WTC11 (cell line): Measurements from ENCODE around the gene ALK.

Source experiments
- CTCF ChIP-seq: fragments of 200-600 bp; IDR thresholded peaks from 2 replicates; pipeline ENCODE4 v1.8.0; 2022; ENCODE audit warnings: antibody characterized with exemption
- FOXP4 ChIP-seq: sonication (generic); formaldehyde crosslinking; IDR thresholded peaks from 2 replicates; pipeline ENCODE4 v1.8.0; 2022; ENCODE audit warnings: mild to moderate bottlenecking, missing genetic modification reagents
- USF1 ChIP-seq: sonication (generic); formaldehyde crosslinking; IDR thresholded peaks from 2 replicates; pipeline ENCODE4 v1.8.0; 2022; ENCODE audit warnings: mild to moderate bottlenecking, missing genetic modification reagents
- TF ChIP-seq, protein P1 (sequence below): sonication (generic); formaldehyde crosslinking; IDR thresholded peaks from 2 replicates; pipeline ENCODE4 v1.8.0; 2022; ENCODE audit warnings: missing genetic modification reagents
- TF ChIP-seq, protein P2 (sequence below): sonication (generic); formaldehyde crosslinking; IDR thresholded peaks from 2 replicates; pipeline ENCODE4 v1.8.1; 2022; ENCODE audit warnings: mild to moderate bottlenecking, moderate library complexity, missing genetic modification reagents

DNA sequence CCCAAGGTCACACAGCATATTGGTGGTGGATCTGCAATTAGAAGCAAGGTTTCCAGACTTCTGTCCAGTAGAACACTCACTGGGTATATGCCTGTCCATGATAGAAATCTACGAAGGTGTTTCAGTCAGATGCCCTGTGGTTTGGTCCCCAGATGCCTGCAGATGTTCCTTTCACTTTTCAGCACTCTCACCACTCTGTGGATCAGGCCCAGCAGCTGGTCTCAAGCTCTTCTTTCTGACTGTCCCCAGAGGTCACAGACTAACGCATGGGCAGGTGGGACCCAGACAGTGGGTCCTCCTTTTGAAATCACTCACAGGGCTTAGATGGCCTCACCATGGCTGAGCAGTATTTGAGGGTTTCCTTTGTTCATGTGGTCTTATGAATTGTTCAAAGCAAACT lies 376.5 kb downstream of the ALK start:
- TF ChIP-seq FOXP4: no peak
- TF ChIP-seq CTCF: no peak
- TF ChIP-seq, protein P1, sequence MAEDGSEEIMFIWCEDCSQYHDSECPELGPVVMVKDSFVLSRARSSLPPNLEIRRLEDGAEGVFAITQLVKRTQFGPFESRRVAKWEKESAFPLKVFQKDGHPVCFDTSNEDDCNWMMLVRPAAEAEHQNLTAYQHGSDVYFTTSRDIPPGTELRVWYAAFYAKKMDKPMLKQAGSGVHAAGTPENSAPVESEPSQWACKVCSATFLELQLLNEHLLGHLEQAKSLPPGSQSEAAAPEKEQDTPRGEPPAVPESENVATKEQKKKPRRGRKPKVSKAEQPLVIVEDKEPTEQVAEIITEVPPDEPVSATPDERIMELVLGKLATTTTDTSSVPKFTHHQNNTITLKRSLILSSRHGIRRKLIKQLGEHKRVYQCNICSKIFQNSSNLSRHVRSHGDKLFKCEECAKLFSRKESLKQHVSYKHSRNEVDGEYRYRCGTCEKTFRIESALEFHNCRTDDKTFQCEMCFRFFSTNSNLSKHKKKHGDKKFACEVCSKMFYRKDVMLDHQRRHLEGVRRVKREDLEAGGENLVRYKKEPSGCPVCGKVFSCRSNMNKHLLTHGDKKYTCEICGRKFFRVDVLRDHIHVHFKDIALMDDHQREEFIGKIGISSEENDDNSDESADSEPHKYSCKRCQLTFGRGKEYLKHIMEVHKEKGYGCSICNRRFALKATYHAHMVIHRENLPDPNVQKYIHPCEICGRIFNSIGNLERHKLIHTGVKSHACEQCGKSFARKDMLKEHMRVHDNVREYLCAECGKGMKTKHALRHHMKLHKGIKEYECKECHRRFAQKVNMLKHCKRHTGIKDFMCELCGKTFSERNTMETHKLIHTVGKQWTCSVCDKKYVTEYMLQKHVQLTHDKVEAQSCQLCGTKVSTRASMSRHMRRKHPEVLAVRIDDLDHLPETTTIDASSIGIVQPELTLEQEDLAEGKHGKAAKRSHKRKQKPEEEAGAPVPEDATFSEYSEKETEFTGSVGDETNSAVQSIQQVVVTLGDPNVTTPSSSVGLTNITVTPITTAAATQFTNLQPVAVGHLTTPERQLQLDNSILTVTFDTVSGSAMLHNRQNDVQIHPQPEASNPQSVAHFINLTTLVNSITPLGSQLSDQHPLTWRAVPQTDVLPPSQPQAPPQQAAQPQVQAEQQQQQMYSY: no peak
- TF ChIP-seq, protein P2, sequence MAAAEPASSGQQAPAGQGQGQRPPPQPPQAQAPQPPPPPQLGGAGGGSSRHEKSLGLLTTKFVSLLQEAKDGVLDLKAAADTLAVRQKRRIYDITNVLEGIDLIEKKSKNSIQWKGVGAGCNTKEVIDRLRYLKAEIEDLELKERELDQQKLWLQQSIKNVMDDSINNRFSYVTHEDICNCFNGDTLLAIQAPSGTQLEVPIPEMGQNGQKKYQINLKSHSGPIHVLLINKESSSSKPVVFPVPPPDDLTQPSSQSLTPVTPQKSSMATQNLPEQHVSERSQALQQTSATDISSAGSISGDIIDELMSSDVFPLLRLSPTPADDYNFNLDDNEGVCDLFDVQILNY (CRISPR knock-in tag): no peak
- no peak for TF ChIP-seq USF1 (CRISPR knock-in tag)
